K562 (cell line): ENCODE data around the gene CAMK2B. TPM values are rescaled to one million over a fixed set of nuclear protein-coding genes. Genes with fewer than 3 reads are reported as not detected.

Experiments
- CBFA2T2 ChIP-seq: fragments of 450-650 bp; conservative IDR thresholded peaks from 2 replicates; pipeline ENCODE4 v1.6.1; 2017; ENCODE audit warnings: mild to moderate bottlenecking
- CEBPG ChIP-seq, 3 experiments: fragments of 200-800 bp in 1 of 3; sonication (Bioruptor generic) in 1 of 3; sonication (generic) in 1 of 3; formaldehyde crosslinking in 1 of 3; IDR thresholded peaks in 2 of 3; conservative IDR thresholded peaks in 1 of 3; 2 replicates each; pipeline versions ENCODE4 v1.6.1 to v1.8.0; 2016 to 2022; ENCODE audit warnings: missing compliant biosample characterization in 2 of 3, missing genetic modification characterization in 2 of 3, mild to moderate bottlenecking in 1 of 3, missing genetic modification reagents in 1 of 3
- KDM4B ChIP-seq, 2 experiments: fragments of 450-650 bp in 1 of 2; sonication (generic) in 1 of 2; IDR thresholded peaks; 2 replicates each; pipeline ENCODE4 v1.6.1; 2016 to 2017; ENCODE audit warnings: borderline replicate concordance in 2 of 2, antibody characterized with exemption in 1 of 2, low read depth in 1 of 2, mild to moderate bottlenecking in 1 of 2
- NR2C2 ChIP-seq, 2 experiments: fragments of 200-800 bp in 1 of 2; sonication (Bioruptor generic) in 1 of 2; sonication (generic) in 1 of 2; formaldehyde crosslinking in 1 of 2; IDR thresholded peaks; 2 replicates each; pipeline versions ENCODE4 v1.6.1 to v1.8.0; 2016 to 2022; ENCODE audit warnings: mild to moderate bottlenecking in 1 of 2, missing compliant biosample characterization in 1 of 2, missing genetic modification characterization in 1 of 2, missing genetic modification reagents in 1 of 2
- PHB2 ChIP-seq: fragments of 450-650 bp; IDR thresholded peaks from 2 replicates; pipeline ENCODE4 v1.6.1; 2017; ENCODE audit warnings: low read depth
- PHF20 ChIP-seq: fragments of 450-650 bp; IDR thresholded peaks from 2 replicates; pipeline ENCODE4 v1.6.1; 2018; ENCODE audit not compliant: partially characterized antibody
- RFX1 ChIP-seq: fragments of 450-650 bp; IDR thresholded peaks from 2 replicates; pipeline ENCODE4 v1.6.1; 2016; ENCODE audit warnings: mild to moderate bottlenecking, moderate library complexity
- SIN3B ChIP-seq: fragments of 450-650 bp; IDR thresholded peaks from 2 replicates; pipeline ENCODE4 v1.6.1; 2017; ENCODE audit warnings: low read depth, mild to moderate bottlenecking, moderate library complexity
- TBL1XR1 ChIP-seq, 2 experiments: IDR thresholded peaks; 2 replicates each; pipeline ENCODE4 v1.6.1; 2012; ENCODE audit warnings: improper control_type of control experiment in 2 of 2, low read length in 2 of 2, mild to moderate bottlenecking in 1 of 2
- TCF7L2 ChIP-seq: fragments of 150-350 bp; IDR thresholded peaks from 2 replicates; pipeline ENCODE4 v1.6.1; 2016; ENCODE audit warnings: low read depth, mild to moderate bottlenecking, low read length, moderate library complexity
- TOE1 ChIP-seq, 2 experiments: fragments of 450-650 bp in 1 of 2; sonication (generic) in 1 of 2; formaldehyde crosslinking in 1 of 2; IDR thresholded peaks; 2 replicates each; pipeline versions ENCODE4 v1.7.1 to v1.8.0; 2016 to 2022; ENCODE audit warnings: borderline replicate concordance in 2 of 2, mild to moderate bottlenecking in 2 of 2, antibody characterized with exemption in 1 of 2, inconsistent platforms in 1 of 2, low read depth in 1 of 2, missing genetic modification reagents in 1 of 2, moderate library complexity in 1 of 2
- U2AF2 ChIP-seq: fragments of 200-400 bp; formaldehyde crosslinking; optimal IDR thresholded peaks from 2 replicates; pipeline ENCODE3; 2017; ENCODE audit warnings: low read depth, mild to moderate bottlenecking, low read length
- polyA plus RNA-seq, 8 experiments: library from polyadenylated mRNA; depleted of rRNA in 4 of 8; stranded (reverse) in 5 of 8; unstranded in 3 of 8; fragments of >200 nt; fragmentation: Nextera tagmentation in 2 of 8; fragmentation: Illumina TruSeq in 1 of 8; extraction: Ambion mirVana in 2 of 8; extraction: Trizol in 1 of 8; gene quantifications; 2 replicates each; pipeline versions ENCODE4 v1.2.1 to v1.2.3, GENCODE V29; 2011 to 2014; ENCODE audit warnings: inconsistent platforms in 1 of 8, missing spikeins in 1 of 8
- total RNA-seq, 7 experiments: library from RNA; depleted of rRNA in 6 of 7; stranded (reverse); fragments of >200 nt in 6 of 7; fragmentation: Illumina TruSeq in 2 of 7; extraction: Trizol in 2 of 7; gene quantifications; 2 replicates each; pipeline versions ENCODE4 v1.2.1 to v1.2.3, GENCODE V29; 2011 to 2021; ENCODE audit warnings: low replicate concordance in 1 of 7
- TF ChIP-seq, protein P1 (sequence below), 3 experiments: IDR thresholded peaks in 2 of 3; conservative IDR thresholded peaks in 1 of 3; 2 replicates each; pipeline ENCODE4 v1.5.1; 2011 to 2012; ENCODE audit warnings: low read length in 3 of 3, mild to moderate bottlenecking in 3 of 3, control low read depth in 2 of 3, improper control_type of control experiment in 1 of 3, inconsistent platforms in 1 of 3, low read depth in 1 of 3, mixed read lengths in 1 of 3, moderate library complexity in 1 of 3; ENCODE audit not compliant: insufficient read depth in 2 of 3
- TF ChIP-seq, protein P2 (sequence below), 2 experiments: IDR thresholded peaks; 2 replicates each; pipeline ENCODE4 v1.6.1; 2012; ENCODE audit warnings: improper control_type of control experiment in 2 of 2, low read depth in 2 of 2, low read length in 2 of 2, borderline replicate concordance in 1 of 2
- TF ChIP-seq, protein P3 (sequence below): IDR thresholded peaks from 3 replicates; pipeline ENCODE4 v1.6.1; 2011; ENCODE audit warnings: borderline replicate concordance, mild to moderate bottlenecking, moderate library complexity; ENCODE audit not compliant: insufficient read length; ENCODE audit errors: extremely low read depth
- TF ChIP-seq, protein P4 (sequence below): sonication (generic); formaldehyde crosslinking; IDR thresholded peaks from 2 replicates; pipeline ENCODE4 v1.8.1; 2022; ENCODE audit warnings: missing genetic modification reagents

CAMK2B gene
- total and polyA plus RNA-seq, 9 of the 15 experiments (the other 6 are each of a cell fraction or from before 2014, with no cell fraction given), result 0.04 to 0.09 (median 0.05) TPM; not detected in 4

DNA sequence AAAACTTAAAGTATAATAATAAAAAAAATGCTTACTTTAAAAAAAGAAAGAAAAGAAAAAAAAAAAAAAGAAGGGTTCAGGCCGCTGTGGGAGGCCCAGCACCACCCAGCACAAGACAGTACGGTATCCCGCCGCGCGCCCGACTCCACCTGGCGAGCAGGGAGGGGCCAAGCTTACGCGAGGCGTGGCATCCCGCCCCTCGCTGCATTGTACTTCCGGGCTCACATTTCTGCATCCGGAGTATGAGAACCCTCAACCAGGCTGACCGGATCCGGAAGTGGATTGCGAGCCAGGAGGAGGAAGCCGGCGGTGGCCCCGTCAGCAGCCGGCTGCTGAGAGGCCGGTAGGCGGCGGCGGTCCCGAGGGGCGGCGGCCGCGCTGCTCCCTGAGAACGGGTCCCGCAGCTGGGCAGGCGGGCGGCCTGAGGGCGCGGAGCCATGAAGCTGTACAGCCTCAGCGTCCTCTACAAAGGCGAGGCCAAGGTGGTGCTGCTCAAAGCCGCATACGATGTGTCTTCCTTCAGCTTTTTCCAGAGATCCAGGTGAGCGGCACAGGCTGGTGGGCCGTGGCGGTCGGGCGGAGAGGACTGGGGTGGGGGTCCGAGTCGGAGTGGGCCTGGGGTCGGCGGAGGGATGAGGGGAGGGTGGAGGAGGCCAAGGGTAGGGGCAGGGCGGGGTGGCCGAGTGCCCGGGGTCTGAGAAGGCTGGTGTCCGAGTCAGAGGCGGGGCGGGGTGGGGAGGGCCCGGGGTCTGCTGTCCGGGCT, 124.5 kb downstream of the CAMK2B start, which contains the start of gene YKT6 (continued):
- peak; percentile 71; the same call in 1 of the 2 replicates for TF ChIP-seq SIN3B
- peak; percentile 91 for TF ChIP-seq PHF20
- TF ChIP-seq, protein P1, sequence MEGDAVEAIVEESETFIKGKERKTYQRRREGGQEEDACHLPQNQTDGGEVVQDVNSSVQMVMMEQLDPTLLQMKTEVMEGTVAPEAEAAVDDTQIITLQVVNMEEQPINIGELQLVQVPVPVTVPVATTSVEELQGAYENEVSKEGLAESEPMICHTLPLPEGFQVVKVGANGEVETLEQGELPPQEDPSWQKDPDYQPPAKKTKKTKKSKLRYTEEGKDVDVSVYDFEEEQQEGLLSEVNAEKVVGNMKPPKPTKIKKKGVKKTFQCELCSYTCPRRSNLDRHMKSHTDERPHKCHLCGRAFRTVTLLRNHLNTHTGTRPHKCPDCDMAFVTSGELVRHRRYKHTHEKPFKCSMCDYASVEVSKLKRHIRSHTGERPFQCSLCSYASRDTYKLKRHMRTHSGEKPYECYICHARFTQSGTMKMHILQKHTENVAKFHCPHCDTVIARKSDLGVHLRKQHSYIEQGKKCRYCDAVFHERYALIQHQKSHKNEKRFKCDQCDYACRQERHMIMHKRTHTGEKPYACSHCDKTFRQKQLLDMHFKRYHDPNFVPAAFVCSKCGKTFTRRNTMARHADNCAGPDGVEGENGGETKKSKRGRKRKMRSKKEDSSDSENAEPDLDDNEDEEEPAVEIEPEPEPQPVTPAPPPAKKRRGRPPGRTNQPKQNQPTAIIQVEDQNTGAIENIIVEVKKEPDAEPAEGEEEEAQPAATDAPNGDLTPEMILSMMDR (IDR thresholded peaks at IDR 0.05 in 2 of 3, conservative IDR thresholded peaks at IDR 0.05 in 1 of 3; ENCODE audit: insufficient read depth in 2 of 3, low read depth in 1 of 3, low read length in 3 of 3), result peak; percentile 51 to 79 (median 67)
- TF ChIP-seq U2AF2, result no peak
- TF ChIP-seq NR2C2 (CRISPR knock-in tag; IDR thresholded peaks at IDR 0.05), result peak; percentile 98
- peak; percentile 99 for TF ChIP-seq NR2C2 (tag; IDR thresholded peaks at IDR 0.05)
- no peak for TF ChIP-seq TCF7L2
- TF ChIP-seq, protein P2, sequence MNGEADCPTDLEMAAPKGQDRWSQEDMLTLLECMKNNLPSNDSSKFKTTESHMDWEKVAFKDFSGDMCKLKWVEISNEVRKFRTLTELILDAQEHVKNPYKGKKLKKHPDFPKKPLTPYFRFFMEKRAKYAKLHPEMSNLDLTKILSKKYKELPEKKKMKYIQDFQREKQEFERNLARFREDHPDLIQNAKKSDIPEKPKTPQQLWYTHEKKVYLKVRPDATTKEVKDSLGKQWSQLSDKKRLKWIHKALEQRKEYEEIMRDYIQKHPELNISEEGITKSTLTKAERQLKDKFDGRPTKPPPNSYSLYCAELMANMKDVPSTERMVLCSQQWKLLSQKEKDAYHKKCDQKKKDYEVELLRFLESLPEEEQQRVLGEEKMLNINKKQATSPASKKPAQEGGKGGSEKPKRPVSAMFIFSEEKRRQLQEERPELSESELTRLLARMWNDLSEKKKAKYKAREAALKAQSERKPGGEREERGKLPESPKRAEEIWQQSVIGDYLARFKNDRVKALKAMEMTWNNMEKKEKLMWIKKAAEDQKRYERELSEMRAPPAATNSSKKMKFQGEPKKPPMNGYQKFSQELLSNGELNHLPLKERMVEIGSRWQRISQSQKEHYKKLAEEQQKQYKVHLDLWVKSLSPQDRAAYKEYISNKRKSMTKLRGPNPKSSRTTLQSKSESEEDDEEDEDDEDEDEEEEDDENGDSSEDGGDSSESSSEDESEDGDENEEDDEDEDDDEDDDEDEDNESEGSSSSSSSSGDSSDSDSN (IDR thresholded peaks at IDR 0.05; ENCODE audit: borderline replicate concordance in 1 of 2, low read depth in 2 of 2, low read length in 2 of 2), result peak; percentile 88 to 96
- no peak for TF ChIP-seq CBFA2T2
- TF ChIP-seq, protein P3, sequence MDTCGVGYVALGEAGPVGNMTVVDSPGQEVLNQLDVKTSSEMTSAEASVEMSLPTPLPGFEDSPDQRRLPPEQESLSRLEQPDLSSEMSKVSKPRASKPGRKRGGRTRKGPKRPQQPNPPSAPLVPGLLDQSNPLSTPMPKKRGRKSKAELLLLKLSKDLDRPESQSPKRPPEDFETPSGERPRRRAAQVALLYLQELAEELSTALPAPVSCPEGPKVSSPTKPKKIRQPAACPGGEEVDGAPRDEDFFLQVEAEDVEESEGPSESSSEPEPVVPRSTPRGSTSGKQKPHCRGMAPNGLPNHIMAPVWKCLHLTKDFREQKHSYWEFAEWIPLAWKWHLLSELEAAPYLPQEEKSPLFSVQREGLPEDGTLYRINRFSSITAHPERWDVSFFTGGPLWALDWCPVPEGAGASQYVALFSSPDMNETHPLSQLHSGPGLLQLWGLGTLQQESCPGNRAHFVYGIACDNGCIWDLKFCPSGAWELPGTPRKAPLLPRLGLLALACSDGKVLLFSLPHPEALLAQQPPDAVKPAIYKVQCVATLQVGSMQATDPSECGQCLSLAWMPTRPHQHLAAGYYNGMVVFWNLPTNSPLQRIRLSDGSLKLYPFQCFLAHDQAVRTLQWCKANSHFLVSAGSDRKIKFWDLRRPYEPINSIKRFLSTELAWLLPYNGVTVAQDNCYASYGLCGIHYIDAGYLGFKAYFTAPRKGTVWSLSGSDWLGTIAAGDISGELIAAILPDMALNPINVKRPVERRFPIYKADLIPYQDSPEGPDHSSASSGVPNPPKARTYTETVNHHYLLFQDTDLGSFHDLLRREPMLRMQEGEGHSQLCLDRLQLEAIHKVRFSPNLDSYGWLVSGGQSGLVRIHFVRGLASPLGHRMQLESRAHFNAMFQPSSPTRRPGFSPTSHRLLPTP, result no peak
- no peak for TF ChIP-seq TBL1XR1 (IDR thresholded peaks at IDR 0.05; ENCODE audit: low read length in 2 of 2)
- peak in 1 of 2 experiments; percentile 98; a peak in 2 of 4 replicates for TF ChIP-seq KDM4B (IDR thresholded peaks at IDR 0.05; ENCODE audit: borderline replicate concordance in 2 of 2, low read depth in 1 of 2)
- TF ChIP-seq PHB2, result no peak
- no peak for TF ChIP-seq TOE1 (IDR thresholded peaks at IDR 0.05; ENCODE audit: borderline replicate concordance)
- no peak for TF ChIP-seq TOE1 (CRISPR knock-in tag; IDR thresholded peaks at IDR 0.05; ENCODE audit: borderline replicate concordance, low read depth)
- TF ChIP-seq CEBPG (CRISPR knock-in tag; IDR thresholded peaks at IDR 0.05), result no peak
- TF ChIP-seq CEBPG (tag; conservative IDR thresholded peaks at IDR 0.05 in 1 of 2, IDR thresholded peaks at IDR 0.05 in 1 of 2), result no peak
- no peak for TF ChIP-seq RFX1
- TF ChIP-seq, protein P4, sequence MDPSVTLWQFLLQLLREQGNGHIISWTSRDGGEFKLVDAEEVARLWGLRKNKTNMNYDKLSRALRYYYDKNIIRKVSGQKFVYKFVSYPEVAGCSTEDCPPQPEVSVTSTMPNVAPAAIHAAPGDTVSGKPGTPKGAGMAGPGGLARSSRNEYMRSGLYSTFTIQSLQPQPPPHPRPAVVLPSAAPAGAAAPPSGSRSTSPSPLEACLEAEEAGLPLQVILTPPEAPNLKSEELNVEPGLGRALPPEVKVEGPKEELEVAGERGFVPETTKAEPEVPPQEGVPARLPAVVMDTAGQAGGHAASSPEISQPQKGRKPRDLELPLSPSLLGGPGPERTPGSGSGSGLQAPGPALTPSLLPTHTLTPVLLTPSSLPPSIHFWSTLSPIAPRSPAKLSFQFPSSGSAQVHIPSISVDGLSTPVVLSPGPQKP, result no peak
